SK-N-SH treated with all-trans-retinoic acid at 6 μM for 48 hours (cell line): Measurements from ENCODE around the gene CNGA2.

ENCODE experiments used
- PPARA ChIP-seq: fragments of 250-450 bp; sonication (Bioruptor Pico); IDR thresholded peaks from 2 replicates; pipeline ENCODE4 v1.5.0; 2020; ENCODE audit warnings: mild to moderate bottlenecking, borderline replicate concordance
- ZNF70 ChIP-seq: fragments of 450-650 bp; formaldehyde crosslinking; IDR thresholded peaks from 2 replicates; pipeline ENCODE4 v1.5.0; 2020; ENCODE audit warnings: mild to moderate bottlenecking, moderate library complexity
- TF ChIP-seq, protein P1 (sequence below): fragments of 250-450 bp; sonication (Bioruptor Pico); IDR thresholded peaks from 2 replicates; pipeline ENCODE4 v1.8.0; 2020; ENCODE audit warnings: mild to moderate bottlenecking, moderate library complexity, borderline replicate concordance

GRCh38 chrX:151750511-151750910, 16.0 kb downstream of the CNGA2 start:
- TF ChIP-seq, protein P1, sequence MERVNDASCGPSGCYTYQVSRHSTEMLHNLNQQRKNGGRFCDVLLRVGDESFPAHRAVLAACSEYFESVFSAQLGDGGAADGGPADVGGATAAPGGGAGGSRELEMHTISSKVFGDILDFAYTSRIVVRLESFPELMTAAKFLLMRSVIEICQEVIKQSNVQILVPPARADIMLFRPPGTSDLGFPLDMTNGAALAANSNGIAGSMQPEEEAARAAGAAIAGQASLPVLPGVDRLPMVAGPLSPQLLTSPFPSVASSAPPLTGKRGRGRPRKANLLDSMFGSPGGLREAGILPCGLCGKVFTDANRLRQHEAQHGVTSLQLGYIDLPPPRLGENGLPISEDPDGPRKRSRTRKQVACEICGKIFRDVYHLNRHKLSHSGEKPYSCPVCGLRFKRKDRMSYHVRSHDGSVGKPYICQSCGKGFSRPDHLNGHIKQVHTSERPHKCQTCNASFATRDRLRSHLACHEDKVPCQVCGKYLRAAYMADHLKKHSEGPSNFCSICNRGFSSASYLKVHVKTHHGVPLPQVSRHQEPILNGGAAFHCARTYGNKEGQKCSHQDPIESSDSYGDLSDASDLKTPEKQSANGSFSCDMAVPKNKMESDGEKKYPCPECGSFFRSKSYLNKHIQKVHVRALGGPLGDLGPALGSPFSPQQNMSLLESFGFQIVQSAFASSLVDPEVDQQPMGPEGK (CRISPR knock-in tag) = no peak
- TF ChIP-seq PPARA = no peak
- no peak for TF ChIP-seq ZNF70 (CRISPR knock-in tag)
